H1 (cell line): ENCODE results near the gene APOL4.

Experiments used
- POLR2A ChIP-seq, 2 experiments: IDR thresholded peaks; 1 replicate in 1 of 2; 2 replicates in 1 of 2; pipeline ENCODE4 v1.6.1; 2011; ENCODE audit warnings: low read depth in 2 of 2, low read length in 2 of 2, mild to moderate bottlenecking in 2 of 2; ENCODE audit errors: control extremely low read depth in 1 of 2
- TF ChIP-seq, protein P1 (sequence below): IDR thresholded peaks from 2 replicates; pipeline ENCODE4 v1.6.1; 2011; ENCODE audit warnings: low read length, improper control_type of control experiment

DNA sequence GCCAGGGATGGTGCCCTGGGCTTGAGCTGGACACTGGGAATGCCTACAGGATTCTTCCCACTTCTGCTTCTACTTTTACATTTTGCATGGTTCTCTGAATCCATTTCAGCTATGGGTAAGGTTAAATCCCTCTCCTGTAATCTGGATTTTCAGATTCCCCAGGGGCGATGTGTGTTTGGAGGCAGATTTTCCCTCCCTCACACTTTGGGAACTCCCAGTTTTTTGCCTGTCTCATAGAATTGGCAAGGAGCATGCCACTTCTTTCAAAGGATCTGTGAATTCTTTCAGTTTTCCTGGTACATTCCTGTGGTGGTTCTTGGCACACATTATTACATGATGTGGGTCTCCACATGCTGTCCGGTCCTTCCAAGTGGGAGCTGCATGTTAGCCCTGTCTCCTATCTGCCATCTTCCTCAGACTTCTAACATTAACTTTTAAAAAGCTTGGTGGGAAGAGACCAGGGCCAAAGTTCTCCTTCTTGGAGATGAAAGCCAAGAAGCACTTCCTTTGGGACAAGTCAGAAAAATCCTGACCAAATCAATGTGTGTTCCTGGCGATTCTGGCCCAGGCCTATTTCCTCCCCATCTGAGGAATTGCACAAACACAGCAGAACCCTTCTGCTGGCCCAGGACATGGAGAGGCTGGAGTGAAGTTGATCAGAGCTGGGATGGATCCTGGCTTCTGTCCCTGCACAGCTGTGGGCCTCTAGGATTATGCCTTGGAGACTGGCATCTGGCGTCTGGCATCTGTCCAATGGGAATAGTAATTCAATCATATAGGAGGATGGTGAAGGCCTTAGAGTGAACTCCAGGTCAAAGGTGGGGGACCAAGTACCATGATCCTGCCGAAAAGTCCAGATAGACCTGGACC lies 43.1 kb upstream of the APOL4 start:
- TF ChIP-seq, protein P1, sequence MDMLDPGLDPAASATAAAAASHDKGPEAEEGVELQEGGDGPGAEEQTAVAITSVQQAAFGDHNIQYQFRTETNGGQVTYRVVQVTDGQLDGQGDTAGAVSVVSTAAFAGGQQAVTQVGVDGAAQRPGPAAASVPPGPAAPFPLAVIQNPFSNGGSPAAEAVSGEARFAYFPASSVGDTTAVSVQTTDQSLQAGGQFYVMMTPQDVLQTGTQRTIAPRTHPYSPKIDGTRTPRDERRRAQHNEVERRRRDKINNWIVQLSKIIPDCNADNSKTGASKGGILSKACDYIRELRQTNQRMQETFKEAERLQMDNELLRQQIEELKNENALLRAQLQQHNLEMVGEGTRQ, result no peak
- TF ChIP-seq POLR2A (IDR thresholded peaks at IDR 0.05; ENCODE audit: control extremely low read depth in 1 of 2, low read depth in 2 of 2, low read length in 2 of 2), result no peak
